HEK293 (cell line): ENCODE measurements around the gene EPB41L5.

Experiments
- CTCF ChIP-seq: fragments of 450-650 bp; formaldehyde crosslinking; IDR thresholded peaks from 2 replicates; pipeline ENCODE4 v1.5.1; 2016; ENCODE audit warnings: missing biosample characterization, missing genetic modification characterization
- ELK4 ChIP-seq: IDR thresholded peaks from 2 replicates; pipeline ENCODE4 v1.6.1; 2011; ENCODE audit warnings: mild to moderate bottlenecking, low read depth, low read length, borderline replicate concordance
- REST ChIP-seq: fragments of 450-650 bp; formaldehyde crosslinking; IDR thresholded peaks from 2 replicates; pipeline ENCODE4 v1.5.1; 2016; ENCODE audit warnings: missing biosample characterization, missing genetic modification characterization
- SETDB1 ChIP-seq: IDR thresholded peaks from one replicate; pipeline ENCODE4 v1.6.1; 2017; ENCODE audit warnings: mild to moderate bottlenecking, low read length, moderate library complexity, mixed read lengths; ENCODE audit not compliant: insufficient read length
- ZNF274 ChIP-seq, 2 experiments: fragments of 200-500 bp in 1 of 2; fragments of 450-650 bp in 1 of 2; sonication (Bioruptor generic) in 1 of 2; formaldehyde crosslinking in 1 of 2; IDR thresholded peaks; 2 replicates each; pipeline versions ENCODE4 v1.5.1 to v1.6.1; 2014 to 2016; ENCODE audit warnings: borderline replicate concordance in 1 of 2, inconsistent platforms in 1 of 2, low read length in 1 of 2, missing biosample characterization in 1 of 2, missing genetic modification characterization in 1 of 2
- ZNF391 ChIP-seq: fragments of 450-650 bp; formaldehyde crosslinking; IDR thresholded peaks from 2 replicates; pipeline ENCODE4 v1.5.1; 2016; ENCODE audit warnings: low read depth, missing biosample characterization, missing genetic modification characterization, borderline replicate concordance

- TF ChIP-seq SETDB1 = no peak
- no peak for TF ChIP-seq ELK4
- peak; percentile 33; the same call in 1 of the 2 replicates for TF ChIP-seq CTCF
- no peak for TF ChIP-seq ZNF274 (IDR thresholded peaks at IDR 0.05; ENCODE audit: low read length)
- TF ChIP-seq ZNF274 (tag by site-specific recombination; IDR thresholded peaks at IDR 0.05; ENCODE audit: borderline replicate concordance) = no peak
- TF ChIP-seq REST (tag by site-specific recombination) = no peak
- TF ChIP-seq ZNF391 (tag by site-specific recombination) = no peak
Measured at GRCh38 chr2:120206022-120206581, 193.2 kb downstream of the EPB41L5 start.
